Head of caudate nucleus (tissue), 42 donors: ENCODE measurements around the gene OXCT2.

Source experiments
- DNase-seq, 42 donors: peaks; one replicate each; pipeline versions ENCODE4 v3.0.0 to v3.0.0-alpha.2; 2020 to 2021; ENCODE audit warnings: mixed read lengths in 7 of 42
- intact Hi-C: fragments of 100-400 bp; cut with DNase I; formaldehyde crosslinking; loops from one replicate; pipeline ENCODE4 v1.15.0; 2022

OXCT2 gene

DNA sequence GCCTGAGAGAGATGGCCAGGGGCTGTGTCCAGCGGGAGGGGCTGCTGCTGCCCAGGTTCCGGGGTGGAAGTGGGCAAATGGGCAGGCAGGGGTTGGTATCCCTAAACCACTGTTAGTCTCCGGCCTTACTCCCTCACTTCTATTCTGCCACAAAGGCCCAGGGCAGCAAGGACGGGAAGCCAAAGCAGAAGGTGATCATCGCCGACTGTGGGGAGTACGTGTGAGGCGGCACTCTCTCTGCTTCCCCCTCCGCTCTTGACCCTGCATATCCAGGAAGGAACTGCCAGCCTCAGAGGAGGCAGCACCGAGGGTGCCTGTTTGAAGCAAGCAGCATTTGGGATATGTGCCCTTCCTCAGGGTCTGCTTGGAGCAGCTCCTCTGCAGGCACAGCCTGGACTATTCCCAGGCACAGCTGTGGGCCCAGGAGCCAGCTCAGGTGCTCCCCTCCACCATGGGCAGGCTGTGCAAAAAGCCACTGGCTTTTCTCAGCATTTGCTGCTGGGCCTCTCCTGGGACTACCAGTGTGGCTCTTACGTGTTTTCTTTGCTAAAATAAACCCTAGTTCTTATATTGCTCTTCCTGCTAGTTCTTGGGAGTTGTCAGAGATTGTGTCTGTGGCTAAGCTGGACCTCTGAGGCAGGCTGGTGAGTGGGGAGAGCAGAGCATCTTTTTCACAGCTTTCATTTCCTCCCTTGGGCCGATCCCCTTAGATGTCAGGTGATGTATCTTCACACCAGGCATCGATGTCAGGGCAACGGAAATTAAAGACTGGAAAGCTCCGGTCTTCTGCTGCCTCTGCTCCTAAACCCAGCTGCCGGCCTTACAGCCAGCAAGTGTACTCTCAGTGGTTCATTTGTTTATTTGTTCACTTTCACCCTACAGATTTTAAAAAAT is 17.8 kb downstream of the OXCT2 start:
- intact Hi-C loops: no loop called here
- DNase-seq: no peak

DNA sequence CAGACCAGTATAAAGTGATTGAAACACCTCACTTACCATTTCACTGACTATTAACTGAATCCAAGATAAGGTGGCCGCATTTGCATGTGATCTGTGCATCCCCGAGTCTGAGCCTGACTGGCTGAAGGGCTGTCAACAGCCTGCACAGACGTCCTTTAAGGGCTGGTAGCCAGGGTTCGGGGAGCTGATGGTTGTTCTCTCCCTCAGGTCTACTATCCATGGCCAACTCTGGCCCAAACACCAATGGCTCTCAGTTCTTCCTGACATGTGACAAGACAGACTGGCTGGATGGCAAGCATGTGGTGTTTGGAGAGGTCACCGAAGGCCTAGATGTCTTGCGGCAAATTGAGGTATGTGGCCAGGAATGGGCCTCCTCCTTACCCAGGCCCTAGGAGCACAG is 18.4 kb downstream of the OXCT2 start:
- intact Hi-C loops: no loop called here
- DNase-seq: no peak

DNA sequence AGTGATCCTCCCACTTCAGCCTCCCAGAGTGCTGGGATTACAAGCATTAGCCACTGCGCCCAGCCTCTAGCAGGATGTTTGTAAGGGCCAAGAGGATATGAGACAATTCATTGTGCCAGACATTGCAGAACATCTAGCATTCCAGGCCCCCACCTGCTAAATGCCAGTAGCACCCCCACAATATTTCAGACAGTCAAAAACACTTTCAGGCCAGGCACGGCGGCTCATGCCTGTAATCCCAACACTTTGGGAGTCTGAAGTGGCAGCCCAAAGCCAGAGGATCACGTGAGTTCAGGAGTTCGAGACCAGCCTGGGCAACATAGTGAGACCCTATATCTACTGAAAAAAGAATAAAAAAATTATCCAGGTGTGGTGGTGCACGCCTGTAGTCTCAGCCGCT is 19.6 kb downstream of the OXCT2 start:
- intact Hi-C loops: no loop called here
- no peak for DNase-seq

DNA sequence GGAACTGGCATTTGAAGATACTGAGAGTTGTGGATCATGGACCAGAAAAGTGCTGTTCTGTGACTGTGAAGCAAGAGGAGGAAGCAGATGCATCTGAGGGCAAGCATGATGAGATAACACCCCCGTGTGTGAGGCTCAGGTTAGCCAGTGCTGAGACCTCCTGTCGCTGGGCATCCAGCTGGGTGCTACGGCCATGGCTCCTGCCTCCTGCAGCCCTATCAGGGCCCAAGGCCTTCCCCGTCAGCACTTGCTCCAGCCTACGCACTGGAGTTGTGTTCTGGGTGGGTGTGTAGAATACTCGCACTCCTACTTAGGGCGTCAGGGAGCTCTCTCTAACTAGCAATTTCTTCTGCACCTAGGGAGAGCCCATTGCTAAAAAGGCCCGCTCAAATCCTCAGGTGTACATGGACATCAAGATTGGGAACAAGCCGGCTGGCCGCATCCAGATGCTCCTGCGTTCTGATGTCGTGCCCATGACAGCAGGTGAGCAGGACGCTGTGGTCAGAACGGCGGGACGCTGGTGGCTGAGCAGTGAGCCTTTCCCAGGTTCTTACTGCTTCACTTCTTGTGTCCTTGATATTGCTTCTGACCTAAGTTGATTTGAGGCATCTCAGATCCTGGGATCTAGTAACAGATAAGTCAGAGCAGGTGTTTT is 26.0 kb downstream of the OXCT2 start:
- intact Hi-C loops: no loop called here

DNA sequence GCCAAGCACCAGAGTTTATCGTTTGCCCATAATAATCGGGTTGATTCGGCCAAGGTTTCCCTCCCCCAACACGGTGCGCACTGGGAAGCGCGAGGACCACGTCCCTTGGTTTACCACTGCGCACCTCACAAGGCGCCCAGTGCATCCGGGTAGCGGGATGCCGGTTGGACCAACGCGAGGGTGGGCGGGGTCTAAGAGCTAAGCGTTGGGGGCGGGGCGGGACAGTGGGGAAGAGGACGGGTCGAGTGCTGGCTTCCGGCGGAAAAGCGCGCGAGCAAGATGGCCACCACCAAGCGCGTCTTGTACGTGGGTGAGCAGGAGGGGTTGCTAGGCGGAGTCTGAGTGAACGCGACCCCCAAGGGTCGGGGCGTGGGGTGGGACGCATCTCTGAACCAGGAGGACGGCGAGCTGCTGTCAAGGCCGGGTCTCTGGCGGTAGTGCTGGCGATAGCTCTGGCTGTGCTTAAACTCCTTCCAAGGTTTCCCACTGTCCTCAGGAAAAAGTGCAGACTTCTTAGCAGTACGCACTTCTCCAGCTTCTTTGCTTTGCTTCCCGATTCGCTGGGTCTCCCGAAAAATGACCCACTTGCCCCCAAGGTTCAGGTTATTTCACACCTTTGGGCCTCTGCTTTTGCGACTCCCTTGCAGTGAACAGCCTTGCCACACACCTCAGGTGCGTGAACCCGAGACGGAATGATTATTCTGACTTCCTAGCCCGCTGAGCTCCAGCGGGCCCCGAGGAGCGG is 32.4 kb downstream of the OXCT2 start, which contains the start of gene PPIE:
TSS of gene PPIE (plus strand) at position 261 of the 745 bp plus-strand sequence. CDS start at position 280, 19 bp downstream.
- intact Hi-C loops: no loop called here
- peak; percentile 90 to 99 (median 95) for DNase-seq

More for the DNA sequence above, 26.0 kb downstream of the OXCT2 start:
- DNase-seq: peak in 16 of 42 donors; percentile 13 to 66 (median 32)

DNA sequence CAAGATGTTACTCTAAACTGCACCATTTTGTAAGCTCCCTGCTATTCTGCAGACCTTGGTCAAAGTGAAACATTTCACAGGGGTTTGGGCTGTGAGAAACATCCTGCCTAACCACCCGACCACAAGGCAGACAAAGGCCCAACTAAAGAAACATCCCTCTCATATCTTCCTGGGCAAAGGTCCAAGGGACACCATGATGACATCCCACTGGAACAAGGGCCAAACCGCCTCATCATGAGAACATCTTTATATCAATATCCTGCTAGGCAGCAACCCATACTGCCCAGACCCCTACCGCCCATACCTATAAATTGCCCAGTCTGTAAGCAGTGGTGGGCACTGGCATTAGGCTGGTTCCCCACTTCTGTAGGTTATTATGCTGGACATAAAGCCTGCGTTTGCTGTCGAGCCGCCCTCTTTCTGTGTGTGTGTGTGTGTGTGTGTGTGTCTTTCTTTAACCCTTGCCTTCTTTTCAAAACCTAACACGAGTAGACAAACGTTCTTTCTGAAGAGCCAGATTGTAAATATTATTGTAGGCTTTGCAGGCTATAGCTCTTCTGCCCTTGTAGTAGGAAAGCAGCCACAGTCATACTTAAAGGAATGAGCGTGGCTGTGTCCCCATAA is 33.5 kb downstream of the OXCT2 start:
- intact Hi-C loops: no loop called here
- peak in 1 of 42 donors; percentile 30 for DNase-seq

DNA sequence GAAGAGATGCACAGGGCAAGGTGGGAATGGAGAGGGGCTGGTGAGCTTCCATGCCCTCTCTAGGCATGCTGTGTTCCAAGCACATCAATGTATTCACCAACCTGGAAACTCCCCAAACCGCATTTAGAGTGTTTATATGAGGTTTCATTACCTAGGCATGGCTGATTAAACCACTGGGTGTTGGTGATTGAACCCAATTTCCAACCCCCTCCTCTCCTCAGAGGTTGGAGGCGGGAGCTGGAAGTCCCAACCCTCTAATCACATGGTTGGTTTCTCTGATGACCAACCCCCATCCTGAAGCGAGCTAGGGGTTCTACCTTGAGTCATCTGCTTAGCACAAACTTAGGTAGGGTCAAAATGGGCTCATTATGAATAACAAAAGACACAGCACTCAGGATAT is 35.4 kb downstream of the OXCT2 start:
- intact Hi-C loops: no loop called here
- peak in 1 of 42 donors; percentile 5 for DNase-seq

DNA sequence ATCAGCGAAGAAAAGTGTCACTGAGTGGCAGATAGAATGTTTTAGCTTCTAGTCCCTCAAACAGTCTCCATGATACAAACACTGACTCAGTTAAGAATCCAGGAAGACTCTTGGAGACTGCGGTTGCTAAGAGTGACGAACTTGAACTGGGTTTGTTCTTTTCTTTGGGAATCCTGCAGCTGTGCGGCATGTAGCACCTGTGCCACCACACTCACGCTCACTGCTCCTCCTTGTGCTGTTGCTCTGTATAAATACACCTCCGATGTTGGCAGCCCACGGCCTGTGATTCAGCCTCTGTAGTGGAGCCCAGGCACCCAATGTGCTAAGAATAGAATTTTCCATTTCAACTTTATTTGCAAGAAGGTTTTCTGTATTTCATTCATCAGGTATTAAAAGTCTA is 38.0 kb downstream of the OXCT2 start:
- intact Hi-C loops: no loop called here
- DNase-seq: peak; percentile 51 to 96 (median 81)

DNA sequence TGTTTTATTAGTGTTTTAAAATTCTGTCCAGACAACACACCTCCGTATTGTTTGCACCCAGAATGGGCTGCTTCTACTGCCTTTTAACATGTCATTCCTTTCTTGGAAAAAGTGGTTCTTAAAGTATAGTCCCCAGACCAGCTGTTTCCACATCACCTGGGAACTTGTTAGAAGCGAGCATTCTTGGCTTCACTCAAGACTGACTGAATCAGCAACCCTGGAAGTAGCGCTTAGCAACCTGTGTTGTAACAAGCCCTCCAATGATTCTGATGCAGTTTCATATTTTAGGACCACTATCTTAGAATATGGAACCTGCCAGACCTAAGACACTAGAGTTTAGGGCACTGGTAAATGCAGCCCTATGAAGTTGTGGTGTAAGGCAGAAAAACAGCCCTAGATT is 38.4 kb downstream of the OXCT2 start:
- peak in 2 of 42 donors; percentile 25 to 33 for DNase-seq
- intact Hi-C loops: no loop called here

DNA sequence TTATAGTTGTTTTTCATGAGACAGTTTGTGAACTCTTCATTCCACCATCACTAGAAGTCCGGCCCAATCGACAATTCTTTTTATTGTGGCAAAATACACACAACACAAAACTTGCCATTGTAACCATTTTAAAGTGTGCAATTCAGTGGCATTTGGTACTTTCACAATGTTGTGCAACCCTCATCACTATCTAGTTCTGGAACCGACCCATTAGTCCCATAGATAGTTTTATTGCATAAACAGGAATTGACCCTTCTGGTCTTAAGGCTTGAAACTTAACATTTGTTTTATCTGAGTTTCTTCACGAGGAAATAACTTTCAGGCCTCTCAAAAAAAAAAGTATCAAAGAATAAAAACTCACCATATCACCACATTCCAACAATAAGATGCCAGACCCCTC is 41.3 kb downstream of the OXCT2 start:
- peak in 1 of 42 donors; percentile 6 for DNase-seq
- intact Hi-C loops: no loop called here

DNA sequence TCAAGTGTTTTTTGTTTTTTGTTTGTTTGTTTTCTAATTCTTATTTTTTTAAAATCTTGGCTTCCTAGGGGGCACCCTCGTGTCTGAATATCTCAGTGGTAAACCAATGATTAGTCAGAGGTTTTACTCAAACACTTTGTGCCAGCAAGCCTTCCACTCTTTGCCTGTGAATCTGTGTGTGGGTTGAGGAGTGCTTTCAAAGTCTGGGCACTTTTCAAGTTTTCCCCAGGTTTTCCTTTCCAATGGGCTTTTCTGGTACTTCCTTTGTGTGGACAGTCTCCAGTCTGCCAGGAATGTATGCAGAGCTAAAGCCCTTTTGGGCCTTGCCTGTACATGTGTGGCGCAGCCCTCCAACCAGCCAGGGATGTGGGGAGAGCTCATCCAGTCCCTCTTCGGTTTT is 42.1 kb downstream of the OXCT2 start:
- DNase-seq: peak in 1 of 42 donors; percentile 34
- intact Hi-C loops: no loop called here

DNA sequence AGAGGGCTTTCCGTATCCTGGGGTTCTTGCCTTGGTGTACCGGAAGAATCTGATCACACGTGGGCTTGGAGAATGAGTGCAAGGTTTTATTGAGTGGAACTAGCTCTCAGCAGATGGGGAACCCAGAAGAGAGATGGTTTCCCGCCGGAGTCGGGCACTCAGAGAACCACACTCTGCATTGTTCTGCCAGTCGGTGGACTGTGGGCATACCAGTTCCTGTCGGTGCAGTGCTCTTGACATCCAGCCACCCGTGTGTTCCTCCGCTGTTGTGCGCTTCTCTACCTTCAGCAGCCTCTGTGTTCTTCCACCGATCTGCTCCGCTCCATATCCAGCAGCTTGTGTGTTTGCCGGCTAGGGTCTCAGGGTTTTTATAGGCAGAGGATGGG is 43.2 kb downstream of the OXCT2 start:
- peak in 1 of 42 donors; percentile 17 for DNase-seq
- intact Hi-C loops: no loop called here

DNA sequence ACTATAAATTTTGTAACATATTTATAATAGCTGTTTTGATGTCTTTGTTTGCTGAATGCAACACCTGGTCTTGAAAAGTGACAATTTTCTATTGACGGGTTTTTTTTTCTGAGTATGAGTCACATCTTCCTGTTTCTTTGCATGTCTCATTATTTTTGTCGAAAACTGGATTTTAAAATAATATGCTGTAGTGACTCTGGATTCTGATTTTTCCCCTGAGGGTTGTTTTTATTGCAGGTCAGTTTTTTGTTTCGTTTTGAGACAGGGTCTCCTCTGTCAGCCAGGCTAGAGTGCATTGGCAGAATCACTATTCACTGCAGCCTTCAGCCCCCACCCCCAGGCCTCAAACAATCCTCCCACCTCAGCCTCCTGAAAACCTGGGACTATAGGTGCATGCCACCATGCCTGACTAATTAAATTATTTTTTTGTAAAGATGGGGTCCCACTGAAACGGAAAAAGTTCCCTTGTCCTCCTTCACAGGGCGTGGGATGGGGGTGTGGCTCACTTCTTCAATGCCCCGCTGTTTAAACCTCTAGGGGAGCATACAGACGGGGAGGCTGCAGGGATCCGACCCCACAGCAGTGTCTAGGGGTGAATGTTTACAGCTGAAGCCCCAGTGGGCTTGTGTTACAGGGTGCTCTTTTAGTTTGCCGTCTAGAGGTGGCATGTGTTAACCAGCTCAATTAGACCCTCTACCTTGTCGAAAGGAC is 43.8 kb downstream of the OXCT2 start:
- peak in 1 of 42 donors; percentile 13 for DNase-seq
- intact Hi-C loops: no loop called here

DNA sequence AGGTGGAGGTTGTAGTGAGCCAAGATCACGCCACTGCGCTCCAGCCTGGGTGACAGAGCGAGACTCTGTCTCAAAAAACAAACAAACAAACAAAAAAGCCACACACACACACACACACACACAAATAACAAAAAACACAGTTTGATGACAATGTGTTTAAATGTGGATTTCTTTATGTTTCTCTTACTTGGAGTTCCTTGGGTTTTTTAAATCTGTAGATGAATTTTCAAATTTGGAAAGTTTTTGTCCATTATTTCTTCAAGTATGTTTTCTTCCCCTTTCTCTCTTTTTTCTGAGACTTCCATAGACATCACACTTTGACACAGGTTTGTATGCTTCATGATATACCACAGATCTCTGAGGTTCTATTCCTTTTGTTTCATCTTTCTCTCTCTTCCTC is 44.5 kb downstream of the OXCT2 start:
- intact Hi-C loops: no loop called here
- DNase-seq: no peak

DNA sequence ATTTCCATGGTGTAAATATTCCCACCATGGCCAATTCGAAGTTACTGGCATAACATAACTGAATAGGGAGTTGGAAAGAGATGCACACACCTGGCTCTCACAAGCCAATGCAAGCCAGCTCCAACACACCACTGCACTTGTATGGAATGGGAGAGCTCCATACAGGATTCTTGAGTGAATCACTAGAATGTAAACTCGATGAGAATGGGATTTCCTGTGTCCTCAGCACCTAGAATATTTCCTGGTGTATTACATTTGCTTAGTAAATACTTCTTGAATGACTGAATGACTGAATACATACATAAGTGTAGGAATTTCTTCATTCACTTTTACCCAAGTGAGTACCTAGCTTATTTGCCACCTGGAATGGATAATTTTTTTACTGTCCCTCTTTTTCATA is 48.7 kb downstream of the OXCT2 start:
- intact Hi-C loops: no loop called here
- DNase-seq: no peak

DNA sequence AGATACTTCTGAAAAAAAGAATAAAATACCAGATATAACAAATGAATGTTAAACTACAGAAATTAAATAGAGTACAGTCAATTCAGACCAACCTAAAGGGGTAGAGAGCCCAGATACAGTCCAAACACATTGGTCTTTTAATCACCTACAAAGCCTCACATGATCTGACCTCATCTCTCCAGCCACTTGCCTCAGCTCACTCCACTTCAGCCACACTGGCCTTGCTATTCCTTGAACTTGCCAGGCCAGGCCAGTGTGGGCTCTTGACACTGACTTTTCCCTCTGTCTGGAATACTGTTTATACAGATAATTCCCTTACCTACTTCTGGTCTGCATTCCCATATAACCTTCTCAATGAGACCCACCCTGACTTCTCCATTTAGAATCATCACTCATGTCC is 49.5 kb downstream of the OXCT2 start:
- intact Hi-C loops: no loop called here
- DNase-seq: no peak

DNA sequence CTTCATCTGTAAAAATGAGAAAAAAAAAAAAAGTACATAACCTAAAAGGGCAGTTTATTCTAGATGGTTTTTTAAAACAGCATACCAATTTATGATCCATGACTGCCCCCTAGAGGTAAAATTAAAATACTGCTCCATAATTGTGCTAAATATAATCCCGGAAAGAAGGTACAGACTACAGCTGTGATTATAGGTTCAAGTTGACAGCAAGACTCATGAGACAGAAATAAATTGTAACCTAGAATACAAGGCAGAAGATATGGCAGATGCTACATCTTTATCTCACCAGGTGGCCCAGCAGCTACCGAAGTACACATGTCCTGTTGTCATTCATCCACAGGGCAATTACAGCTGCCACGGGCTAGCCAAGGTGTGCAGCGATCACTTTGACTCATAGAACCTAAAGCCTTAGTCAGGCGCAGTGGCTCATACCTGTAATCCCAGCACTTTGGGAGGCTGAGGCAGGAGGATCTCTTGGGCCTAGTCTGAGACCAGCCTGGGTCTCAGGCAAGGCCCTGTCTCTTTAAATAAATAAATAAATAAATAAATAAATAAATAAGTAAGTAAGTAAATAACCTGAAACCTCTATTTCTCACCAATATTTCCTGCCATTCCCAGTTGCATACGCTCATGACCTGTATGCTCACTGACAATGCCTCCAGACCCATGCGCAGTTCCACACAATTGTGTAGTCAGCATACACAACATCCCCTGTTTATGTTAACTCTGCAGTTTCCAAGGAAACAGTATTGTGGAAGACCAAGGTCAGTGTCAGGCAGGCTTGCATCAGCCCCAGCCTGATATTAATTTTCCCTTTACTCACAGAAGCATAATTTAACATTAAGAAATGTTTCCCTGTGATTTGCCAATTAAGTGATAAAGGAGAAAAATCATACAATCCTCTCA is 50.8 kb downstream of the OXCT2 start:
- DNase-seq: peak in 1 of 42 donors; percentile 40
- intact Hi-C loops: no loop called here
